Measurements from ENCODE around the gene NGLY1.

NGLY1 gene

DNA sequence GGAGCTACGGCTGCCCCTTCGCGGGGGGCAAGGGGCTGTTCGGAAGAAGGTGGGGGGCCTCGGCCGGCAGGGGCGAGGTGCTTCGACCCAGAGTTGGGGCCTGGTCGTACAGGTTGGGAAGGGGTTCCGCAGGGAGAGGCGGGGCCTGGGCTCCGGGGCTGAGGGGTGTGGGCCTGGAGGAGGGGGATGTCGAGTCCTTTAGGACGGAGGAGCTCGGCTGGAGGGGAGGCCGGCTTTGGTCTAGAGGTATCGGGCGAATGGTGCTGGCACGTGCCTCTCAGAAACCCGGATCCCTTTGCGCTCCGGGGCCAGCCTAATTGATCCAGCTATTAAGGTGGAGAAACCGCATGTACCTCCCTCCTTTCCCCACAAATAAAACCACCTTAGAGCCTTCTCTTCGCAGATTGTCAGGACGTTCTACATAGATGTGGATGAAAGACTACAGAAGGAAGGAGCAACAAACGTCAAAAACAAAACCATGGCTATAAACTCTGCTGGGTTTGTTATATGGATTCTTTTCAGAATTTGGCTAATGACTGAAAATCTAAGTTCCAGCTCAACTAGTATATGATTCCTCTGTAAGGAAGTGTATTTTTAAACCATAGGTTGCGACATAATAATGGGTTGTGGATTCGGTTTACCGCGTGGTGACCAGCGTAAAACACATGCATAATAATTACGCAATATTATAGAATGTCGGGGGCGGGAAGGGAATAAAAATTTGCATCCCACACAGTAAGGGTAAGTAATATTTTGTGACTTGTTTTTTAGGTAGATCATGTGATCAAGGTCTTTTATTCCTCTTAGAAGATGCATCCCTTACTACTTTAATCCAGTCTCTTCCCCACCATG lies 644 bp upstream of the NGLY1 start:
- DNase-seq: no peak

DNA sequence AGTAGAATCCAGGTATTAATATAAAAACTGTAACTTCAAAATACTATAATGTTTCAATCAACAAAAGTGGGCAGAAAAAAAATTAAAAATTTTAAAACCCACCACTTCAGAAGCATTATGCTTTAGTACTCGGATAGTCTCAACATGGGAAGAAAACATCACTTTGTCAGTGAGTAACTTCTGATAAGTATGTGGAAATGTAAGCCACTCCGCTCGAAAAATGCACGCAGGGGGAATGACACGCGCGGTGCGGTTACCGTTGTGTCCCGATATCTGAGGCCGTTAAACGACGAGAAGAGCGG lies 656 bp downstream of the NGLY1 start:
- DNase-seq: no peak

DNA sequence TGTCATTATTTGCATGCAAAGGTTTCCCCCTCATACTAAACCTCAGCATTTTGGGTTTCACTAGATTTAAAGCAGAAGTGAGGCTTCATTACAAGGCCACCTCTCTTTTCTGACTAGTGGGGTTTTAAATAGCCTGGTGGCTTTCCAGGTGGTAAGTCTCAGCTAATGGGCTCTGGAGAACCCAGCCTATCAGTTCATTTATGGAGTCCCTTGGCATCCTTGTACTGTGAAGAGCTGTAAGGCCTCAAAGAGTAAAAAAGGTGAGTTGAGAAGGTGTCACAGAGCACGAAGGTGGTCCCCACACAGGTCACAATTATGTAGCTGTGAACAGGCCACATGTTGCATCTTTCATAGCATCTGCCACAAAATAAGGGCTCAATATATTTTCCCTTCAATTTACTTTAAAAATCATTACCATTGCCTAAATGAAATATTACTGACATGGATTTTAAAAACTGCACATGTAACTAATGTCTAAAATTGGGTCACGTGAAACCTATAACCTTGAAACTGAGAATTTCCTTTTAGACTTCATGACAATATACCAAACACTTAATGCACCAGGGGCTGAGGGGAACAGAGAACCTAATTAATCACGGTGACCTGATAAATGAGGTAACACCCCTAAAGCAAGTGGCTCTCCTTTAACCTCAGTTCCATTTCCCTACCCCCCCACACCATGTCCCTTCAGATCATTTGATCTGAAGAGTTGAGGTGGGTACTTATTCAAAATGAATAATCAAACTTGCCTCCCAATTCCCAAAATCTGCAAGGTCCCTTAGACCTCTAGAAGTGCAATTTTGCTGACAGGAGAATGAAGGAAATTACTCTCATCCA lies 1.3 kb downstream of the NGLY1 start:
- no peak for DNase-seq

DNA sequence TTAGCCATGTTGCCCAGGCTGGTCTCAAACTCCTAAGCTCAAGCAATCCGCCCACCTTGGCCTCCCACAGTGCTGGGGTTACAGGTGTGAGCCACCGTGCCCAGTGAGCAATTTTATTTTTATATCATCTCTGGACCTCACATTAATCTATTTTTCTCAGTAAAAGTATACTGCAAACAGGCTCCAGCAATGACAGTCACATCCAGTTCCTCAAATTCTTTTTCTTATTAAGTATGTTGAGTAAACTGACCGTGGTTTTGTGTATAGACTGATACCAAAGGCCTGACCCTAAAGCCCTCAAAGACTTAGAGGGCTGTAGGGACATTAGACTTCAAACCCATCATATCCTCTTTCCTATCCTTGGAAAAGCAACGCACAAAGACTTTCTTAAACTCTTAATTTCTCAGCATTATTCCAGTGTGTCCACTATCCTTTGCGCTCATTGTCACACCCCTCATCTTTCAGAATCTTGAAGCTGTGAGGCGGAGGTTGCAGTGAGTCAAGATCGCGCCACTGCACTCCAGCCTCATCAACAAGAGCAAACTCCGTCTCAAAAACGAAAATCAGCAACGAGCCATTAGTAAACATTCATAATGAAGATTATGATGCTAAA lies 2.0 kb downstream of the NGLY1 start:
- DNase-seq: no peak

DNA sequence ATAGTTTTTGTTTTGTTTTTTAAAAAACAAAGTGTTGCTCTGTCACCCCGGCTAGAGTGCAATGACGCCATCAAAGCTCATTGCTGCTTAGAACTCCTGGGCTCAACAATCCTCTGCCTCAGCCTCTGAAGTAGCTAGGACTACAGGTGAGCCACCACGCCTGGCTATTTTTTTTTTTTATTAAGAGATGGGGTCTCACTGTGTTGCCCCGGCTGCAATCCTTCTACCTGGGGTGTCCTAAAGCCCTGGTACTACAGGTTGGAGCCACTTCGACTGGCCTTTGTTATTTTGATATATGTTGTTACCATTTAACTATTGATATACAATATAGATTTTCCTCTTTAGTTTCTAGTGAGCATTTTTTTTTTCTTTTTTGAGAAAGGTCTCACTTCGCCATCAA lies 2.6 kb downstream of the NGLY1 start:
- DNase-seq: no peak

DNA sequence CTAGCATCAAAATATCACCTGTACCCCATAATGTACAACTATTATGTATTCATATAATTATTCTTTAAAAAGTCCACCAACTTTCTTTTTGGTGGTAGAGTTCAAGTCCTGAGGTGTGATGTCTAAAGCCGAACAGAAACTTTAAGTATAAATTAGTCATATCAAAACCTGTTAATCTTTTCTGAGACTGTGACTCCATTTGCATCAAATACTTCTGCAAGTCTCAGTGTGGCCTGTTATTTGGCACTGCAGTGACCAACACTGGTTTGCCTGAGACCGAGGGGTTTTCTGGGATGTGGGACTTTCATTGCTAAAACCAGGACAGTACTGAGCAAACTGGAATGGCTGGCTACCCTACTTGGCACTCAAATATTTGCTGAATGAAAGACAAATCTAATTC lies 7.3 kb downstream of the NGLY1 start:
- no peak for DNase-seq

DNA sequence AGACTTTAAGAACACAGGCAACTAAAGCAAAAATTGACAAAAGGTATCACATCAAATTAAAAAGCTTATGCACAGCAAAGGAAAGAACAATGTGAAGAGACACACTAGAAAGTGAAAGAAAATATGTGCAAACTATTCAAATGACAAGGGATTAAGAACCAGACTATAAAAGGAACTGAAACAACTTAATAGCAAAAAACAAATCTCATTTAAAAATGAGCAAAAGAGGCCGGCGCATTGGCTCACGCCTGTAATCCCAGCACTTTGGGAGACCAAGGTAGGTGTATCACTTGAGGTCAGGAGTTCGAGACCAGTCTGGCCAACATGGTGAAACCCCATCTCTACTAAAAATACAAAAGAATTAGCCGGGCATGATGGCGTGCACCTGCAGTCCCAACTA lies 14.4 kb downstream of the NGLY1 start:
- no peak for DNase-seq

DNA sequence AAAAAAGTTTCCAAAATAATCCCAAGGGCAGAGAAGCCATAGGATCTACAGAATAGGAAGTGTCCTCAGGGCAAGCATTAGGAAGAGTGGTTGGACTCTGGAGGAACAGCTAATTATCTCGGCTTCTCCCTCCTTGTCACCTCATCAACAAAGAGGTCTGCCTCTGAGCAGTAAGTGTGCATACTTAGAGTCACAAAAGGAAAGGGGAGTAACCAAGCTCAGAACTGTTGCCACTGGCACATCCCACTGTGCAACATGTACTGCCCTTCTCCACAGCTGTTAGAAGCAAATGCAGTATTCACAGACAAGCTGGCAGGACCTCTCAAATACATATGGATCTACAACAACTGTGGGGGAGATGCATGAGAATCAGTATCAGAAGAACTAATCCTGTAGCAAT lies 31.5 kb downstream of the NGLY1 start:
- DNase-seq: no peak

DNA sequence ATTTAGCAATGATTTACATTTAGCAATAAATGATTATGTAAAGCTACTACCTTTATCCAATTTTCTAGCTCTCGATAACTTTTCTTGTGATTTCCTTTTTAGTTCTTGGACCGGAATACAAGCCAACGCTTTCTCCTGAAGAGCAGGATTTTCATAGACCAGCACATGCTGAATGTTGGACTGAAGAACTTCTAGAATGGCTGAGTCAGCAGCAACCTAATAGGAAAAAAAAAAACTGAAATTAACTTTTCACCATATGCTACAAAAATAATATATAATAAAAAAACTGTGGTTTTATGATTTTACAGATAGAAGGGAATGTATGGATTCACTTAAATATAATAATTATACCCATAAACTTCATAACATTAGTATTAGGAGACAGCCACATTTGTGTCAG lies 32.2 kb downstream of the NGLY1 start:
- no peak for DNase-seq

DNA sequence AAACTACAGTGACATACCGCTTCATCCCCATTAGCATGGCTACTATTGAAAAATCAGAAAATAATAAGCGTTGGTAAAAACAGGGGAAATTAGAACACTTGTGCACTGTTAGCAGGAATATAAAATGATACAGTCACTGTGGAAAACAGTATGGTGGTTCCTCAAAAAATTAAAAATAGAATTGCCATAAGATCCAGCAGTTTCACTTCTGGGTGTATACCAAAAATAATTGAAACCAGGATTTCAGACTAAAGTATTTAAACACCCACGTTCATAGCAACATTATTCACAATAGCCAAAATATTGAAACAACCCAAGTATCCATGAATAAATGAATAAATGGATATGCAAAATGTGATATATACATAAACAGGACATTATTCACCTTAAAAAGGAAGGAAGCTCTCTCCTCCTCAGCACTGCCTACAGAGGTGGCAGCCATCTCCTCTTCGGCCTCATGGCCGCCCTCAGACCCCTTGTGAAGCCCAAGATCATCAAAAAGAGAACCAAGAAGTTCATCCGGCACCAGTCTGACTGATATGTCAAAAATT lies 34.1 kb downstream of the NGLY1 start:
- DNase-seq: no peak

DNA sequence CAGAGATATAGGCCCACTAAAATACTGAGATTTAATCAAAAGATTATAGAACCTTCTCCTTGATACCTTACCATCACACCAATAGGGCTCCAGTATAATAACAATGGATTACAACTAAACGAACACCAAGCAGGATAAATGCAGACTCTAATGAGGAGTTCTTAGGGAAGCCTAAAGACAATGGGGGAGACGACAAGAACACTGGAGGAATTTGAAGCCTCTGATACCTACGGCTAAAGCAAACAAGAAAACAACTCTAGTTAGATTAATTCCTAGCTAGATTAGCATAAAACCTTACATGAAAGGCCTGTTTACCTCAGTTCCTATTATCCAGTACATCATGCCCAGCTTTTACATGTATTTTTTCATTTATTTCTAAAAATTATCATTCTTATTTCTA lies 35.1 kb downstream of the NGLY1 start:
- DNase-seq: no peak

DNA sequence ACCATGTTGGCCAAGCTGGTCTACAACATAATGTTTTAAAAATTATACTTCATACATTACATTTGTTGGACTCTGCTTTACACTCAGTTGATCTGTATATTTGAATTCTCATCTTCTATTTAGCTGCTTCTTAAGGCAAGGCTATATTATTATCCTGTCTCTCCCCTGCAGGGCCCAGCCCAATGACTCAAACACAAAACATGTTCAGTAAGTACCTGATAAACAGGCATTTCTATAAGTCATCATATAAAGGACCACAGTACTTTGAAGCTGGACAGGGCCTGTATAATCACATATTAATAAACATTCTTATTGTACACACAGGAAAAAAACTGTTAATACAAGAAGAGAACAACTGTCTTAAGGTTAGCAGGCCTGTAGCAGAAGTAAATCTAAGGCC lies 36.2 kb downstream of the NGLY1 start:
- no peak for DNase-seq

DNA sequence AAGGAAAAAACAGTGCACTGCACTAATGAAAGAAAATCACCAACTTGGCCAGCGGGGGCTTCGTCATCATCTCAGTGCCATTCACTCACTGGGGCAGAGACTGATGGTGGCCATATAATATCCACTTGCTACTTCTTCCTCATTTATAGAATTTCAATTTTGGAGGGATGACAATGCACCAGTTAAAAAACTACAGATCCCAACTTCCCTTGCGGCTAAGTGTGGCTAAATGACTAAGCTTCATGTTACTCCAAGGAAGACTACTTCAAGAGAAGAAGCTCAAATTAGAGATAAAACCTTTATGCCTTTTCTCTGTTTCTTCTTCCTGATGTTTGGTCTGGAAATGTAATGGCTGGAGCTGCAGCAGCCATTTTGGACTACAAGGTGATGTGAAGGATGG lies 38.8 kb downstream of the NGLY1 start:
- no peak for DNase-seq

DNA sequence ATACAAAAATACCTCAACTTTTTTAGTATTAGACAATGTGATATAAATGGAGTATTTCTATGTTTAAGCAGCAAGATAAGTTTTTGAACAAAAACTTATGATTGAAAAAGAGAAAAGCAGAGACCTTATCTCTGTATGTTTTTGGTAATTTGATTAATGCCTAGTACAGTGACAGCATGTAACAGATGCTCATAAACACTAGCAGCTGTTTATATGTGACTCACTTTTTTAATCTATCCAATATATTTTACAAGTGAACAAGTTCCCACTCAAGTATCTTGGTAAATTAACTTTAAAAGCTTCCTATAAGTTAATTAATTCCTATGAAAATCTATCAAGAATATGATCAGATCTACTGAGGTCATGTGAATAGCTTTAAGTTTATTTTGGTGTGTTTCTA lies 55.1 kb downstream of the NGLY1 start:
- no peak for DNase-seq

DNA sequence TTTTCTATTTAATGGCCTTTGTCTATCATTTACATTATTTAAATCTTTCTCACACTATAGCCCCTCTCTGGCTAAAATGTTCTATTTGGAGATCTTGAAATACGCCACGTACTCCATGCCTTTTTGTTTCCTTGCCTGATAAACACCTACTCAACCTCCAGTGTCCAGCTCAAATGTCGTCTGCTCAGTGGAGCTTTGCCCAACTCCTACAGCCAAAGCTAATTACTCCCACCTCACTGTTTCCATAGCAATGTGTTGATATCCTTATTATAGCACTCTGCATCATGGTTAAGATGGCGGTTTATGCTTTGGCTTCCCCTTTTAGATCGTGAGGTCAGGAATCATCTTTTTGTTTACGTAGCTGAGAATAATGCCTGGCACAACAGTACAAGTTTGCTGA lies 55.9 kb downstream of the NGLY1 start:
- DNase-seq: no peak

DNA sequence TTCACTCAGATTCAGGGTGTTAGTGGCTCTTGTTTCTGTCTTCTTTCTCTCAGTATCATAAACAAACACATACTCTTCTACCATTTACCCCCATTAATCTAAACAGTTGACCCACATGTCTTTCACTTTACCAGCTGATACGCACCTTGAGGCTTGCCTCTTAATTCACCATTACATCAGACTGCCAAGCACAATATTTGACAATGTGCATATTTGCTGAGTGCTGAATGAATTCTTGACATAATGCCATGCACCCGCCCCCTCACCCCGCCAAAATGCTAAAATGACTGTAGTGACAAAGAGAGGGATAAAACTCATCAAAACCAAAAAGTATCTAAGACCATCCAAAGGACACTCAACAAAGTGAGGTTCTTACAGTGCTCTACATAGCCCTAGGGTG lies 57.4 kb downstream of the NGLY1 start:
- no peak for DNase-seq

DNA sequence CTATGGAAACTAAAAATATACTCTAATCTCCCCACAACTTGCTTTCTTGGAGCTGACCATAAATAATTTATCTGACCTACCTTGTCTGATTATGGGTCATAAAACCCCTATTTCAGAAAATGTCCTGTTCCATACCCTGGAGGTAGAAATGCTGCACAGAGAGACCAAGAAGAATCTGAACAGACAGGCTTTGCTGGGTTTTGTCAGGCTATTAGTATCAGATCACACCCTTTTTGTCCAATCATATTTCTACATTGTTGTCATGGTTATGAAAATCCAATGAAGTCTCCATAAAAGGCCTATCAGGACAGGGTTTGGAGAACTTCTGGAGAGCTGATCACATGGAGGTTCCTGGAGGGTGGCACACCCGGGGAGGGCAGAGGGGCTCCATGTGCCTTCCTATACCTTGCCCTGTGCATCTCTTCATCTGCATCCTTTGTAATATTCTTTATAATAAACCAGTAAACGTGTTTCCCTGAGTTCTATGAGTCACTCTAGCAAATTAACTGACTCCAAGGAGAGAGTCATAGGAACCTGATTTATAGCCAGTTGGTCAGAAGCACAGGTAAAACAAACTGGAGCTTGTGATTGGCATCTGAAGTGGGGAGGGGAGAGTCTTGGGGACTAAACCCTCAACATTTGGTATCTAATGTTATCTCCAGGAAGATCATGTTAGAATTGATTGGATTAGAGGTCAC lies 58.1 kb downstream of the NGLY1 start:
- no peak for DNase-seq

DNA sequence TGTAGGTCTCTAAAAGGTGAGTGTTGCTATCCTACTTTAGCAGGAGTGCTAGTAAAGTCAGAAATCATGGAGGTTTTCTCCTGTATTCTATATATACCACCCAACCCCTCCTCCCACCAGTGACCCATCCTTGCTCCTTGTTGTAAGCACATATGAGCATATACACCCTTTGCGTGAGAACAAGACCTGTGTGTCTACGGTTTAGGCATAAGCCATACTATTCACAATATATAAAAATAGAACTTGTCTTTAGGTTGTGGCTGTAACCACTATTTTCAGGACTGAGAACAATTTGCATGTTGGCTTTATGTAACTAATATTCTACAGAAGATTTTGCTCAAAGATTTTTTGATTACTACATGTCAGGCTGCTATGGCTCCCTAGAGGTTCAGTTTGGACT lies 59.4 kb downstream of the NGLY1 start:
- no peak for DNase-seq

DNA sequence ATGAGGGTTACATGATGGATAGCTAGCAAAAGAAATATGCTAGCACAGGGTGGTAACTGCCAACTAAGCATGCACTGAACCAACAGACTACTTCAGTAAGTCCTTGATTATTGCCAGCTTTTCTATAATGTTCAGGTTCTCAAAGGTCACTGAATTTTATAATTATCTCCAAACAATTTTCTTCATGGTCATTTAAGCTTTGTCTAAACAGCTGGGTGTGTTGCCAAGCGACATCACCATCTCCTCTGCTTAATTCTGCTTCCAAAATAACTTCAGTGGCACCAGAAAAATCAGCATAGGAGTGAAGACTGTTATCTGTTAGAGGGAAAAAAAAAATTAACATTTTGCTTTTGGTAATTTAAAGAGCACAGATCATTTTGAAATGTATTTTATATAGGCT lies 63.9 kb downstream of the NGLY1 start:
- no peak for DNase-seq

DNA sequence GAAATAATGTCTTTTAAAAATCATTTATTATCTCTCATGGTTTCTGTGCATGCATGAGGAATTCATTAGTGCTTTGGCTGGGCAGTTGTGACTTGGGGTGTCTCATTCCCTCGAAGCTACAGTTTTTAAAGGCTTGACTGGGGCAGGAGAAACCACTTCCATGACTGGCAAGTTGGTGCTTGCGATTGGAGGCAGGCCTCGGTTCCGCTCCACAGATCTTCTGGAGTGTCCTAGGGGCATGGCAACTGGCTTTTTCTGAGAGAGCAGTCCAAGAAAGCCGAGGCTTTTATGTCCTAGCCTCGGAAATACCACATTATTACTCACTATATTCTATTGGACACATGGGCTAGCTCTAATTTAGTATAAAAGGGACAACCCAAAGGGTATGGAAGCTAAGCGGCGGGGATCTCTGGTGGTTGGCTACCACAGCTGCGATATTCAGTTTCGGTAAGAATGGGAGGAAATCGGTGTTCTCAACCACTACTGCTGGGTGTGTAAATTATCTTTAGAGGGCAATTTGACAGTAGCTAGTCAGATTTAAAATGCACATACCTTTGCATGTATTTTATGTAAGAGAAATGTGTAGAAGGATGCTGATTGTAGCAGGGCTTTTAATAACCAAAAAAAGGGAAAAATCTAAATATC lies 69.8 kb downstream of the NGLY1 start:
- no peak for DNase-seq

DNA sequence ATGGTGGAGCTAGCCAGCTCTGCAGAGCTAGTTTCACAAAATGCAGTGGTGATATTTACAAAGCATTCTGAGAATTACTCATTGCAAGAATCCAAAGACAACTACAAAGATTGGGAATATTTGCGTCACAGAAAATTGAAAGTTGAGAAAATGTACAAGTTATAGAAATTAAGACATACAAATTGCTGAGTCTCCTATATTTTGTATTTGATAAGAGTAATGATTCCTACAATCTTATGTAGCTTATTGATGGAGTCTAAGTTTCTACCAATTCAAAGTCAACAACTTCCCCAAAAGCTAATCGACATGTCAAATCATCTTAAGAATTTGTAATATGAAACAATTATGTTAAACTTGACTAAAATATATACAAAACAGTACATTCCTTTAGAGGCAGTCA lies 72.2 kb downstream of the NGLY1 start:
- no peak for DNase-seq

DNA sequence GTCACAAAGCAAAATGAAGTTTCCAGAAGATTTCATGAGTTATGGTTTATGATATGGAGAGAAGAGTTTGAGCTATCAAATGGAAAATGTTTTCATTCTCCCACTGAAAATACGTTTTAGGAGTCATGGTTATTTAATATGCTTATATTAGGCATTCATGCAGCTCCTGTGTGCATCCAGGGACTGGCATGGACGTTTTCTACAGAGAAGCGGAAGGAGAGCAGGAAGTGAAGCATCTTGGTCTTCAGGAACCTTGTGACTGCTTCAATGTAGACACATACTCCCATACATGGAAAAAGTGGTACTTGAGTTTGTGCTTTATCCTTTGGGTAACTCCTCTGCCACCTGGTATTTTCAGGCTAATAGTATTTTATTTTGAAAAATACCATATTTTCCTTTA lies 75.2 kb downstream of the NGLY1 start:
- no peak for DNase-seq
